ENCODE data around the gene LMLN. TPM values are rescaled to one million over a fixed set of nuclear protein-coding genes. Genes with fewer than 3 reads are reported as not detected.

Gene LMLN
- total and polyA plus RNA-seq, 2 of the 8 experiments (the other 6 are each of a cell fraction or from before 2014, with no cell fraction given): 3.9 to 5.0 TPM

GRCh38 chr3:197951392-197951990, 8.5 kb upstream of the LMLN start:
- H3K79me2 ChIP-seq (ENCODE audit: control insufficient read depth in 1 of 2, insufficient read depth in 2 of 2, low read length in 2 of 2): peaks cover 7 to 38% of the 10 kb centered on the region in 2 experiments
- no peak overlapping the region for H2BK20ac ChIP-seq (ENCODE audit: low read length)
- FAIRE-seq: no peak
- no peaks in the 10 kb centered on the region for H3K9me3 ChIP-seq (ENCODE audit: insufficient read depth in 2 of 2, low read depth in 1 of 2, low read length in 1 of 2)
- peak overlapping the region; percentile 58 to 77 for H3K4me2 ChIP-seq (ENCODE audit: insufficient read depth in 1 of 2, low read depth in 2 of 2, low read length in 2 of 2)
- peaks cover 4 to 11% of the 10 kb centered on the region in 2 experiments for H4K20me1 ChIP-seq (replicated peaks in 1 of 2; ENCODE audit: control insufficient read depth in 1 of 2, insufficient read depth in 2 of 2, low read length in 2 of 2)
- H3K27ac ChIP-seq (ENCODE audit: low read depth, low read length): 0 out of 2 replicates have a peak overlapping the region, but pooled peaks have one; percentile 96
- no peak overlapping the region for H3K4ac ChIP-seq (replicated peaks; ENCODE audit: insufficient read length, low read depth, low read length)
- 92% methylated on average over 21 of the region's 21 CpGs; no CpG with 5 or more reads in 1 of the 2 experiments for whole genome bisulfite sequencing, 2 experiments (ENCODE audit: extremely low coverage in 1 of 2, insufficient coverage in 1 of 2, insufficient read length in 1 of 2, insufficient replicate concordance in 2 of 2, low coverage in 1 of 2, low lambda C conversion rate in 2 of 2, missing lambda C conversion rate in 1 of 2)
- no peak for DNase-seq (ENCODE audit: low read depth in 1 of 2, low spot score in 2 of 2)
- peaks cover 0 to 8% (median 4%) of the 10 kb centered on the region in 4 experiments; a peak in 5 of 7 replicates for H3K4me1 ChIP-seq (replicated peaks in 1 of 4; ENCODE audit: control insufficient read depth in 3 of 4, insufficient read depth in 4 of 4, low read length in 3 of 4)
- H4K8ac ChIP-seq (ENCODE audit: extremely low read depth, insufficient read depth, low read length): no peak overlapping the region
- H3K18ac ChIP-seq (ENCODE audit: extremely low read depth, low read length): no peak overlapping the region
- no peak overlapping the region for H3K23ac ChIP-seq (ENCODE audit: insufficient read length)
- peak overlapping the region; percentile 95 to 100 (median 98) for H3K4me3 ChIP-seq (ENCODE audit: extremely low read depth in 1 of 4, insufficient read depth in 2 of 4, low read depth in 3 of 4, low read length in 4 of 4)
- no peak overlapping the region for H3K14ac ChIP-seq (ENCODE audit: insufficient read length)
- H4K5ac ChIP-seq (ENCODE audit: insufficient read length, low read depth, low read length): no peak overlapping the region
- ChIA-PET POLR2A (ENCODE audit: partially characterized antibody) (interaction anchor here (0.7 to 5.3 kb wide), 20 partner anchors 9 to 139 kb away, joined by 3 to 69 read pairs (median 5); partner anchors contain the start of gene LMLN), CTCF (ENCODE audit: partially characterized antibody) (interaction anchor here (1.0 to 2.0 kb wide), 2 partner anchors 9 to 129 kb away, joined by 3 to 5 read pairs; no protein-coding TSS in a partner anchor)
- no peak overlapping the region for H2AK5ac ChIP-seq (ENCODE audit: low read depth, low read length)
- H2BK15ac ChIP-seq (ENCODE audit: low read length): no peak overlapping the region
- no peaks in the 10 kb centered on the region; the same call in 1 of the 2 replicates for H3K23me2 ChIP-seq (ENCODE audit: low read depth, low read length)
- H3K27me3 ChIP-seq (replicated peaks in 1 of 4; ENCODE audit: control insufficient read depth in 3 of 4, extremely low read depth in 1 of 4, insufficient read depth in 3 of 4, low read length in 3 of 4): no peaks in the 10 kb centered on the region
- H3K9ac ChIP-seq (replicated peaks in 1 of 4; ENCODE audit: extremely low read depth in 1 of 4, low read depth in 3 of 4, low read length in 3 of 4): peak overlapping the region; percentile 98 to 100 (median 100)
- H4K91ac ChIP-seq (replicated peaks; ENCODE audit: insufficient read length, low read length): no peak overlapping the region
- no peaks in the 10 kb centered on the region for H3K79me1 ChIP-seq (ENCODE audit: low read depth, low read length)
- H3K56ac ChIP-seq (replicated peaks; ENCODE audit: insufficient read length, low read depth, low read length): no peak overlapping the region
- H2BK120ac ChIP-seq (replicated peaks; ENCODE audit: low read depth, low read length): no peak overlapping the region
- no peak overlapping the region for H2BK12ac ChIP-seq (ENCODE audit: low read depth, low read length)
- no peak overlapping the region for H2BK5ac ChIP-seq (ENCODE audit: low read depth, low read length)
- no peak overlapping the region for H2AFZ ChIP-seq (ENCODE audit: low read length)
- H3K36me3 ChIP-seq (ENCODE audit: control insufficient read depth in 2 of 4, insufficient read depth in 4 of 4, low read length in 3 of 4): peaks cover 29 to 57% (median 48%) of the 10 kb centered on the region in 4 experiments
- TF ChIP-seq EGR1 (IDR thresholded peaks at IDR 0.05; ENCODE audit: borderline replicate concordance, low read depth, low read length) (no peak), NANOG (IDR thresholded peaks at IDR 0.05; ENCODE audit: insufficient read depth, low read depth, low read length, poor library complexity, severe bottlenecking) (no peak), GTF2F1 (IDR thresholded peaks at IDR 0.05; ENCODE audit: borderline replicate concordance, low read depth, low read length) (no peak), POLR2AphosphoS5 (IDR thresholded peaks at IDR 0.05; ENCODE audit: low read depth, low read length) (no peak), SUZ12 (IDR thresholded peaks at IDR 0.05; ENCODE audit: low read length) (no peak), TAF7 (optimal IDR thresholded peaks at IDR 0.05; ENCODE audit: borderline replicate concordance, low read depth, low read length) (no peak), HDAC6 (IDR thresholded peaks at IDR 0.05; ENCODE audit: low read depth, low read length) (no peak), RBBP5 (IDR thresholded peaks at IDR 0.05; ENCODE audit: borderline replicate concordance, low read depth, low read length) (no peak), POLR2A (IDR thresholded peaks at IDR 0.05; ENCODE audit: control extremely low read depth in 1 of 2, low read depth in 2 of 2, low read length in 2 of 2) (no peak), TCF12 (IDR thresholded peaks at IDR 0.05; ENCODE audit: low read depth, low read length) (no peak), SIRT6 (IDR thresholded peaks at IDR 0.05; ENCODE audit: low read length) (no peak), ATF3 (IDR thresholded peaks at IDR 0.05; ENCODE audit: insufficient read depth, low read depth, low read length) (no peak), SRF (IDR thresholded peaks at IDR 0.05; ENCODE audit: low read depth, low read length) (no peak)

All from H1 (cell line).